Measurements from ENCODE around the gene INPP5E.

The INPP5E gene

GRCh38 chr9:136403538-136403914, 36.1 kb downstream of the INPP5E start:
- no peak for DNase-seq

DNA sequence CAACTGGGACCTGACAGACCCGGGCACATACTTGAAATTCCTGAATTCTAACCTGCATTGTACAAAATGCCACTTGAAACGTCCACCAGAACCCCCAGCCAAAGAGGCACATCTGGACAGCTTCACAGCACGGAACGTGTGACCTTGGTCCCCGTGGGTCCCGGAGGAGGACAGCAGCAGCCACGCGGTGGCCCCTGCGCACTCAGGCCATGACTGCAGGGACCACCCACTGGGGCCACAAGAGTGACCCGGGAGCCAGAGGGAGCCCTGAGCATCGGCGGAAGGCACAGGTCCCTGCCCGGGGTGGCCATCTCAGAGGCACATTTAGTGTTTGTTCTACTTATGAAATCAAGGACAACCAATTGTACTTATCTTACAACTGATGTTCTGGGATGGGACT, 37.6 kb downstream of the INPP5E start:
- no peak for DNase-seq

DNA sequence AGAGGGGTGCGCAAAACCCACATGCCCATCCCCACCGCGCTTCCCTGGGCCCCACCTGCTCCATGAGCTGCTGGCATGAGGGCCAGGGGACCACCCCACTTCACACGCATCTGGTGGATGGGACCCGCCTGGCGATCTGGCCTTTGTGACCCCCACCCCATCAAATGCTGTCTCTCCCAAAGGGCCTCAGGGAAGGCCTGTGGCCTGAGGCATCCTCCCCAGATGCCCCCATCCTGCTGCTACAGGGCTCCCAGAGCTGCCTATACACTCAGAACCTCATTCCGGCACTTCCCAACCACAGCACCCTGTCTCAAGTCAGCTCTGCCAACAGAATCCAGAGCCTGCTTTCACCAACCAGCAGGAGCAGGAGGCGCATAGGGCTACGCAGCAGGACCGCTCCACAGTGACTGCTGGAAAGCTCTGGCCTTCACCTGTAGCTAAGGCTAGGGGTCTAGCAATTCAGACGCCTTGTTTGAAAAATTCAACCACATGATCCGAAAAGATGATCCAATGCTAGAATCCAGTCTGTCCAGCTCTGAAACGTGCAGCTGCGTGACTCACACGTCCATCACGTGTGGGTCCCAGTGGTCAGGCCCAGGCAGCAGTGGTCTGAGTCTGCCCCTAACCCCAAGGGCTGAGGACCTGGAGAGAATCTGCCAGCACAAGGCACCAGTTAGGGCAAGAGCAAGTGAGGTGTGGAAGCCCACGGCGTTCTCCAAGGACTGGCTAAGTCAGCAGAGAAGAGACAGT, 38.3 kb downstream of the INPP5E start:
- DNase-seq: no peak

- DNase-seq: peak; percentile 86
These were observed 39.4 kb downstream of the INPP5E start, which contains the start of gene SNAPC4 for GRCh38 chr9:136400038-136400834. SNAPC4 (minus strand) TSS chr9:136400170; CDS start chr9:136398428, 1,742 bp downstream.

GRCh38 chr9:136399176-136400037, 40.2 kb downstream of the INPP5E start:
- DNase-seq: no peak

DNA sequence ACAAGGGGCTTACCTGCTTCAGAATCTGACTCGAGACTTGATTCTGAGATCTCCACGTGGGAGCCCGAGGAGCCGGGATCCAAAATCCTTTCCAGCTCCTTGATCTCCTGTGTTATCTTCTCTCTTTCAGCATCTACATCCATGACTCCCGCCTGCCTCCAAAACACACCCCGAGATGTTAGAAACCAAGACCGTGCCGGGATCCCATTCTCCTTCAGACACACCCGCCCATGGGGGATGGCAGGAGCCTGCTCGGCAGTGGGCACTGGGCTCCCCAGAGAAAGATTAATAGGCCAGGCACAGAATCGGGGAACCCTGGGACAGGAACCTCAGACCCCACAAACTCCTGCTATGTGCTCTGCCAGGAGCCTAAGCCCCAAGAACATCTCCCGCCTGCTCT, 41.4 kb downstream of the INPP5E start:
- DNase-seq: no peak

DNA sequence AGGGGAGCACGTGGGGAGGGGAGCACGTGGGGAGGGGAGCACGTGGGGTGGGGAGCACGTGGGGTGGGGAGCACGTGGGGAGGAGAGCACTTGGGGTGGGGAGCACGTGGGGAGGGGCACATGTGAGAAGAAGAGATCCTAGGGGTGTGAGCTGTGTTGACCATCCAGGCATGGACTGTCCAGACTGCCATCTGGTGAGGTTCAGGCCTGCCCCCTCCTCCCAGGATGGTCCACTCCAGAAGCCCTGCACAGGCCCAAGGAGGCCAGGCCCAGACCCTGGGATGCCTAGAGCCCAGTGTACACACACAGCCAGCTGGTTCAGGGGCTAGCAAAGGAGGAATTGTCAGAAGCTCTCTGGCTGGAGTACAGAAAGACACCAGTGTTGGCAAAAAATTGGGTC, 42.0 kb downstream of the INPP5E start:
- DNase-seq: no peak

DNA sequence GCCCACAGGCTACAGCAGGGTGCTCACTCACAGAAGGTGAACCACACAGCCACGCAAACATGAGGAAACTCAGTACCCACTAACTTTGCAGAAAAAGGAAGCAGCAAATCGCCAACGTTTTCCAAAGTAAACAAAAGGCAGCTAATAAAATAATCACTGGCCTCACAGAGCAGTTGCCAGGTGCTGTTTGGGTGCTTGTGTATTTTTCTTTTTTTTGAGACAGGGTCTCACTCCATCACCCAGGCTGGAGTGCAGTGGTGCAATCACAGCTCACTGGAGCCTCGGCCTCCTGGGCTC, 43.5 kb downstream of the INPP5E start:
- no peak for DNase-seq

GRCh38 chr9:136395345-136396218, 44.1 kb downstream of the INPP5E start:
- DNase-seq: no peak

DNA sequence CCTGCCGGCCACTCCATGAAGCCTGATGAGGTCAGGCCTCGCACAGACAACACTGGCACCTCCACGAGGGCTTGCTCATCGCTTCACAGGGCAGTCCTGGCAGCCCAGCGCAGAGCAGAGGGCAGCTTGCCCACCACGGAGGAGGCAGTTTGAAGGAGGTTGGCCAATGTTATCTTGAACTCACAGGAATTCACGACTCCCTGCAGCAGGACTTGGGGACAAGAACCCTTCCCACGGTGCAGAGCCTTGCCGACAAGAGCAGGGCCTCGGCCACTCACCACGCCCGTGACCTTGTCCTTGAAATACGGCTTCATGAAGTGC, 44.7 kb downstream of the INPP5E start:
- DNase-seq: no peak

DNA sequence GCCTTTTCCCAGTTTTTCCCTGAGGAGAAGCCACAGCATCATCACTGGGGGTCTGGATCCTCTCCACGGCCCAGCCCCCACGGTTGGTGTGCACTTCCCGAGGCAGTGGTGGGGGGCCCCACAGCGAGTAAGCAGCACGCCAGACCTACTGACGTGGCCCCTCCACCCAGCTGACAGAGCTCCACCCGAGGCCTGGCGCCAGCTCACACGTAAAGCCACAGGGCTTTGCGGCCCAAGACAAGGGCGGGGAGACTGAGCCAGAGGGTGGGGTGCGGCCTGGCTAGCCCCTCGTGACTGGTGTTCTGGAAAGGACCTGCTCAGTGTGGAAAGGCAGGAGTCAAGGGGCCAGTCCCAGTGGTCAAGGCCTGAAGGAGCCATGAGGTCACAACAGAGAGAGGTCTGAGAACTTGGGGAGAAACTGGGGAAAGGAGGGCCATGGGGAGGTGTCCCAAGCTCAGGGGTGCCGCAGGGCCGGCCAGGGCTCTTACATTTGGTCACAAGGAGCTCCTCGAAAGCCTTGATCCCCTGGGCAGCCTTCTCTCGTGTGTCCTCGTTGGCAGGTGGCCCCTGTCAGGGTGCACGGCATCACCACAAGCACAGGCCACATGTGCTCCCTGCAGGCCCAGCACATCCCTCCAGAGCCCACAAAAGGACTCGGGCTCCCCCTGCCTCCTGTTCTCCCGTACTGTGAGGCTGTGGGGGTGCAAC, 45.2 kb downstream of the INPP5E start:
- no peak for DNase-seq

DNA sequence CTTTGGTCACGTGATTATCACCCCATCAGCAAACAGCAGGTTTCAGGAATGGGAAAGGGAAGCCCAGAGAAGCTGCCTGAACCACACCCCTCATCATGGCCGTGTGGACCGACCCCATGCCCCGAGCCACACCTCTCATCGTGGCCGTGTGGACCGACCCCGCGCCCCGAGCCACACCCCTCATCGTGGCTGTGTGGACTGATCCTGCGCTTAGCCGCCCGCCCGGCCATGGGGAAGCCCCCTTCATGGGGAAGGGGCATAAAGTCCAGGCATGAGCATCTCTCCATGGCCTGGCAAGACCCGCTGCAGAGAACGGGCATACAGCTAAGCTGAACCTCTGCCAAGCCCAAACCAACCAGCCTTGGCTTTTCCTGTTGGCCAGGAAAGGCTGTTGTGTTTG, 46.1 kb downstream of the INPP5E start:
- DNase-seq: no peak

DNA sequence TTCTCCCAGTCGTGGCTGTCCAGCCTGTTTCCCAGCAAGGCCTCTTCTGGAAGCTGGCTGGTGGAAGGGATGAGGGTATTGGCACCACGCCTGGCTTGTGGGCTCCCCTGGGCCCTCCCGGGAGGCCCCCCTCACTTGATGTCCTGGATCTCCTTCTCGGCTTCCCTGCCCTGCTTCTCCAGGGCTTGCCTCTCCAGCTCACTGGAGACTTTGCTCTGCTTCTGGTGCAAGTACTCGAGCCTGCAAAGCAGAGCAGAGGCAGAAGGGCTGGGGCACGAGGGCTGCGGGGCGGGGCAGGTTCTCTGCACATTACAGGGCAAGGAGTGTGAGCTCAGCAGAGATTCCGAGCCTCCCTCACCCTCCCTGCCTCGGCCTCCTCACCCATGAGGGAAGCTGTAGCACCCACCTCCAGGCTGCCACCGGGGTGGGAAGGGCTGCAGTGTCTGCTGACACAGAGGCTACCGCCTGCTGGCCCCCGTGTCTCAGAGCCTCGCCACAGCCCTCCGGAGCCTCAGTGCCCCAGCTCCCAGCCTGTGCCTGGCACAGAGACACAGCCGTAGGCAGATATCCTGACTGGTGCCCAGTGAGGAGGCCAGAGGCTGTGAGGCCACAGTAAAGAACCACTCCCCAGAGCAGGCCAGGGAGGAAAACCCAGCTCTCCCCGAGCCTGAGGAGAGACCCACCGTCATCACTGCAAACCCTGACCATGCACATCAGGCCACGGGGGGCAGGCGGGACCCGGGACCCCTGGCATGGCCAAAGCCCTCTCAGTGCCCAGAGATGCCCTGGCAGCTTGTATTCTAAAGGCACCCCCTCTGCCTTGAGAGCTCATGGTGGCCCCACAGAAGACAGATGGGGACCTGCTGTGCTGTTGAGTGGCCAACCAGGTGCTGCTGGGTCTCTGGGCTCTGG, 46.9 kb downstream of the INPP5E start:
- DNase-seq: no peak

DNA sequence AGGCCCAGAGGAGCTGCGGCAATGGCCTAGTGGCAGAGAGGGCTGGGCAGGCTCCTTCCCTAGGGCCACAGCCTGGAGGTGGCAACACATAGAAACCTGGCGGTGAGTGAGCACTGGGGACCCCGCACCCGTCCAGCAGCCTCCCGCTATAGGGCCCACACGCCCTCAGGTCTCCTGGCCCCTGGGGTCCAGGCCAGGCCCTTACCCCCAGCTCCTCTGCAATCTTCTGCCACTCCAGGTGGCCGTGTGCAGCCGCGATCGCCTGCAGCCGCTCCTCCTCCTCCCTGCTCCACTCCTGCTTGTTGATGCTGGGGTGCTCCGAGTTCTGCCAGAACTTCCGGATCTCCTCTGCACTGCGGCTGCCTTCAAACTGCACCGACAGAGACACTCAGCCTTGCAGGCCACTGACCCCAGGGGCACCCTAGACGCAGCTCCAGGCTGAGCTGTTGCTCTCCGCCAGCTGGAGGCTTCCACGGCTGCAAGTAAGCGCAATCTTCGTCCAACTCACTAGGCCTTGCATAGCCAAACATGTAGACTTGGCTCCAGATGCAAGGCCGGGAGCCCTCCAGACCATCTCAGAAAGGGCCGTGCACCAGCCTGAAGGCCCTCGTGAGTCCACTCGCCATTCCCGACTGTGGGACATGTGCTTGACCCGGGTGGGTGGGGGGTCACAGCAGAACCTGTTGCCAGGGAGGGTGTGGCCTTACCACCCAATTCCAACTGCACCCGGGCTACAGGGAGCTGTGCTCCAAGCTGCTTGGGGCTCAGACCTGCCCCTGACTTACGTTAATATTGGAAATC, 47.7 kb downstream of the INPP5E start:
- DNase-seq: no peak

- no peak for DNase-seq
These were observed 50.2 kb downstream of the INPP5E start for GRCh38 chr9:136389396-136389795.

GRCh38 chr9:136387217-136387616, 52.4 kb downstream of the INPP5E start:
- DNase-seq: no peak

DNA sequence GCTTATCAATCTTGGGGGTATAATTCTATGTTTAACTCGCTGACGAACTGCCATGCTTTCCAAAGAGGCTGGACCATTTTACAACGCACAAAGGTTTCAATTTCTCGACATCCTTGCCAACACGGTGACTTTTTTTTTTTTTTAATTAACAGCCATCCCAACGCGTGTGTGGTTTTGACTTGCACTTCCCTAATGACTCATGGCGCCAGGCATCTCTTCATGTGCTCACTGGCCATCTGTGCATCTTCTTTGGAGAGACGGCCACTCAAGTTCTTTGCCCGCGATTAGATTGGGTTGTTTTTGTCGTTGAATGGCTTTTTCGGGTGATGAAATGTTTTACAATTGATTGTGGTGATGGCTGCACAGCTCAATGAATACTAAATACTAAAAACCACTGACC, 53.6 kb downstream of the INPP5E start:
- DNase-seq: no peak

GRCh38 chr9:136385015-136385414, 54.6 kb downstream of the INPP5E start:
- no peak for DNase-seq

- DNase-seq: no peak
These were observed 56.2 kb downstream of the INPP5E start for GRCh38 chr9:136383436-136383835.

DNA sequence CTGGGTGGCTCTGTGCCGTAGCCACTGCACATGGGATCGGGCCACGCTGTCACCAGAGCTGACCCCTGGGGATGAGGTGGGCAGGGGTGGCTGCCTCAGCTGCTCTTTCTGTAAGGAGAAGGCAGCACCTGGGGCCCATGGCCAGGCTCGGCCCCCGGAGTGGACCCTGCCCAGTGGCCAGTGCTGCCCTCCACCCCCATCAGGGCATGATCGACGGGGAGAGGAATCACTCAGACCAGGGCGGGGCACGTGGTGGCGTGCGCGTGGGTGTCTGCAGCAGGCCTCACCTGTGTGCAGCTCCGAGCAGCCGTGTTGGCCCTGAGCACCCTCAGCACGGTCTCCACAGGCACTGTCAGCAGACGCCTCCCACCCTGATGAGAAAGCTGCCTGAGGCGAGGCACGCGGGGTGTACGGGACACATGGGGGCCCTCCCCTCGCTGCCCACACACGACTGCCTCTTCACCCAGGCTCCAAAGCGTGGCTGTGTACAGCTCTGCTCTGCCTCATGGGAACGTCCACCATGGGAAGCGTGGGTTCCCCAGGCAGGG, 57.6 kb downstream of the INPP5E start:
- DNase-seq: no peak
